Measurements from ENCODE around the gene UGT1A7.

GRCh38 chr2:233766416-233766815 is 84.7 kb downstream of the UGT1A7 start:
- TF ChIP-seq POLR2A (IDR thresholded peaks at IDR 0.05) (no peak), CTCF (IDR thresholded peaks at IDR 0.05) (no peak)

Measured in esophagus squamous epithelium (tissue), 4 donors.